CD4-positive, alpha-beta T cell (primary cell): ENCODE results near the gene ZNF263. TPM values are rescaled to one million over a fixed set of nuclear protein-coding genes. Genes with fewer than 3 reads are reported as not detected.

Experiments
- ATAC-seq: fragments of 200-7000 bp; cut with Tn5 transposase; one replicate; pipeline ENCODE4 v1.10.0; 2022; ENCODE audit warnings: mild to moderate bottlenecking; ENCODE audit not compliant: poor library complexity
- CTCF ChIA-PET: fragments of 350-600 bp; sonication (Branson Sonifier 250); formaldehyde crosslinking; loops from one replicate; lab custom pipeline; 2021; ENCODE audit warnings: antibody characterized with exemption, inconsistent platforms; lab: Charles Lee
- POLR2A ChIA-PET: fragments of 350-600 bp; sonication (Branson Sonifier 250); formaldehyde crosslinking; loops from one replicate; lab custom pipeline; 2021; ENCODE audit warnings: antibody characterized with exemption, inconsistent platforms; lab: Charles Lee
- DNase-seq, 14 experiments: peaks; one replicate each; pipeline ENCODE4 v3.0.0-alpha.2; 2013 to 2020; ENCODE audit warnings: mixed read lengths in 2 of 14
- H3K27ac ChIP-seq, 2 donors: one replicate each; pipeline versions ENCODE4 v1.5.1 to v1.7.0; 2013; ENCODE audit warnings: low read length in 2 of 2, low read depth in 1 of 2, mild to moderate bottlenecking in 1 of 2
- H3K27me3 ChIP-seq, 2 experiments: 1 replicate in 1 of 2; 2 replicates in 1 of 2; pipeline versions ENCODE4 v1.6.1 to v1.7.0; 2013; ENCODE audit warnings: low read length in 2 of 2, control low read depth in 1 of 2, mild to moderate bottlenecking in 1 of 2, moderate library complexity in 1 of 2; ENCODE audit not compliant: insufficient read depth in 2 of 2, control insufficient read depth in 1 of 2
- H3K36me3 ChIP-seq: one replicate; pipeline ENCODE4 v1.6.1; 2013; ENCODE audit warnings: low read length, control low read depth; ENCODE audit not compliant: insufficient read depth
- H3K4me1 ChIP-seq: one replicate; pipeline ENCODE4 v1.6.1; 2013; ENCODE audit warnings: low read length, control low read depth; ENCODE audit not compliant: insufficient read depth
- H3K4me3 ChIP-seq: one replicate; pipeline ENCODE4 v1.5.1; 2013; ENCODE audit warnings: mild to moderate bottlenecking, low read length, moderate library complexity
- H3K9me3 ChIP-seq, 2 experiments: 1 replicate in 1 of 2; 2 replicates in 1 of 2; pipeline versions ENCODE4 v1.6.1 to v1.7.0; 2013; ENCODE audit warnings: low read length in 2 of 2, mild to moderate bottlenecking in 2 of 2, control low read depth in 1 of 2, moderate library complexity in 1 of 2; ENCODE audit not compliant: control insufficient read depth in 1 of 2, insufficient read depth in 1 of 2
- H3K27ac Mint-ChIP-seq: one replicate; pipeline ENCODE4 v1.8.0; 2020; ENCODE audit warnings: mixed read lengths
- H3K27me3 Mint-ChIP-seq: one replicate; pipeline ENCODE4 v1.8.0; 2021; ENCODE audit warnings: mixed read lengths
- H3K36me3 Mint-ChIP-seq: one replicate; pipeline ENCODE4 v1.8.0; 2021; ENCODE audit warnings: low read depth, mixed read lengths
- H3K4me1 Mint-ChIP-seq: one replicate; pipeline ENCODE4 v1.8.0; 2021; ENCODE audit warnings: low read depth, mixed read lengths
- H3K4me3 Mint-ChIP-seq: one replicate; pipeline ENCODE4 v1.8.0; 2020; ENCODE audit warnings: mild to moderate bottlenecking, mixed read lengths
- H3K9me3 Mint-ChIP-seq: one replicate; pipeline ENCODE4 v1.8.0; 2020; ENCODE audit warnings: mixed read lengths
- intact Hi-C, 2 experiments: fragments of 100-400 bp; cut with DNase I in 1 of 2; cut with micrococcal nuclease in 1 of 2; formaldehyde crosslinking; loops; one replicate each; pipeline versions ENCODE4 v1.15.1 to v1.9.0; 2023 to 2025; cut with DNase I, micrococcal nuclease
- total RNA-seq, 174 experiments: library from RNA in 2 of 174; stranded (reverse) in 2 of 174; gene quantifications; one replicate each; pipeline ENCODE4 v1.2.3 and lab custom pipeline; 2021 to 2026
- TF ChIP-seq, protein P1 (sequence below): fragments of 200-600 bp; IDR thresholded peaks from one replicate; pipeline ENCODE4 v1.8.0; 2022; ENCODE audit warnings: antibody characterized with exemption, mild to moderate bottlenecking

The ZNF263 gene
- total RNA-seq, 2 experiments from 2014 or later: 35.3 to 39.4 TPM

DNA sequence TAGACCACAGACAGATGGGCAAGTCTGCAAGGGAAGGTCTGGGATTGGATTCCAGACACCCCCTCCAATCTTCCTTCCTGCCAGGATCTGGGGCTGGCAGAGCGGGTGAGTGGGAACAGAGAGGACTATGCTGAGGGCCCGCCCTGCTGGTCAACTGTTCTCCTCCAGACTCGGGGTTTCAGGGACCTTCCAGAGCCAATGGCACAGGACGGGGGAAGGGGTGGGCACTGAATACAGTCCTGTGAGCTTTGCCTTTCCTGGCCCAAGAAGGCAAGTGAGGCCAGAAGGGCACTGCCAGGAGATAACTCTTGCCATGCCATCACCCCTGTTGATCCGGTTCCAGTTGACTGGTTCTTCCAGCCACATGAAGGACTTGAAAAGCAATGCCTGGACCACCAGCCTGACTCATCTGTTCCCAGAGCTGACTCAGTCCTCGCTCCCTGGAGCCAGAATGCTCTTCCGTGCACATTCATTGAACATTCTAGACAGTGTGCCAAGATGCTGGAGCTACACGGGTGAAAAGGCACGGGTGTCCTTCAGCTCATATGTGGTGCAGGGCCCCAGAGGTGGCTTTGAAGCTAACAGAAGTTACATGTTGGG, 26.3 kb upstream of the ZNF263 start:
- POLR2A ChIA-PET: interaction anchor here (1.0 kb wide), 1 partner anchor 26 kb away, joined by 3 read pairs; no protein-coding TSS in a partner anchor
- no peaks in the 10 kb centered on the region for H3K9me3 Mint-ChIP-seq
- intact Hi-C loops: loop anchor here in 1 of 2 experiments (2.0 kb wide), 1 partner anchor 14 kb away; no protein-coding TSS in a partner anchor
- no peak for ATAC-seq
- Histone ChIP-seq H3K27me3 (peaks cover 0 to 2% of the 10 kb centered on the region in 2 experiments), H3K27ac (no peak overlapping the region), H3K9me3 (no peaks in the 10 kb centered on the region), H3K36me3 (no peaks in the 10 kb centered on the region), H3K4me3 (peak overlapping the region; percentile 39), H3K4me1 (peaks cover 8% of the 10 kb centered on the region)
- no peaks in the 10 kb centered on the region for H3K4me1 Mint-ChIP-seq
- peak in 1 of 14 experiments; percentile 20 for DNase-seq
- no peaks in the 10 kb centered on the region for H3K36me3 Mint-ChIP-seq
- TF ChIP-seq, protein P1, sequence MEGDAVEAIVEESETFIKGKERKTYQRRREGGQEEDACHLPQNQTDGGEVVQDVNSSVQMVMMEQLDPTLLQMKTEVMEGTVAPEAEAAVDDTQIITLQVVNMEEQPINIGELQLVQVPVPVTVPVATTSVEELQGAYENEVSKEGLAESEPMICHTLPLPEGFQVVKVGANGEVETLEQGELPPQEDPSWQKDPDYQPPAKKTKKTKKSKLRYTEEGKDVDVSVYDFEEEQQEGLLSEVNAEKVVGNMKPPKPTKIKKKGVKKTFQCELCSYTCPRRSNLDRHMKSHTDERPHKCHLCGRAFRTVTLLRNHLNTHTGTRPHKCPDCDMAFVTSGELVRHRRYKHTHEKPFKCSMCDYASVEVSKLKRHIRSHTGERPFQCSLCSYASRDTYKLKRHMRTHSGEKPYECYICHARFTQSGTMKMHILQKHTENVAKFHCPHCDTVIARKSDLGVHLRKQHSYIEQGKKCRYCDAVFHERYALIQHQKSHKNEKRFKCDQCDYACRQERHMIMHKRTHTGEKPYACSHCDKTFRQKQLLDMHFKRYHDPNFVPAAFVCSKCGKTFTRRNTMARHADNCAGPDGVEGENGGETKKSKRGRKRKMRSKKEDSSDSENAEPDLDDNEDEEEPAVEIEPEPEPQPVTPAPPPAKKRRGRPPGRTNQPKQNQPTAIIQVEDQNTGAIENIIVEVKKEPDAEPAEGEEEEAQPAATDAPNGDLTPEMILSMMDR: no peak
- no peak overlapping the region for H3K4me3 Mint-ChIP-seq
- no peaks in the 10 kb centered on the region for H3K27me3 Mint-ChIP-seq
- H3K27ac Mint-ChIP-seq: no peak overlapping the region
- CTCF ChIA-PET: no interaction called here

DNA sequence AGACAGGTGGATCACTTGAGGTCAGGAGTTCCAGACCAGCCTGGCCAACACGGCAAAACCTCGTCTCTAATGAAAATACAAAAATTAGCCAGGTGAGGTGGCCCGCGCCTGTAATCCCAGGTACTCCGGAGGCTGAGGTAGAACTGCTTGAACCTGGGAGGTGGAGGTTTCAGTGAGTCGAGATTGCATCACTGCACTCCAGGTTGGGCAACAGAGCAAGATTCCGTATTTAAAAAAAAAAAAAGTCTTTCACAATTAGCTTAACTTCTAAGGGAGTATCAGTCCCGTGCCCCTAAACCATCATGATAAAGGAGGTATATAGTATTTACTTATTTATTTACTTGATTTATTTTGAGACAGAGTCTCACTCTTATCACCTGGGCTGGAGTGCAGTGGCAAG, 23.5 kb upstream of the ZNF263 start:
- no peaks in the 10 kb centered on the region for H3K36me3 ChIP-seq
- Mint-ChIP-seq H3K27ac (no peak overlapping the region), H3K27me3 (no peaks in the 10 kb centered on the region), H3K4me3 (no peak overlapping the region), H3K9me3 (no peaks in the 10 kb centered on the region), H3K36me3 (peaks cover 13% of the 10 kb centered on the region), H3K4me1 (peaks cover 22% of the 10 kb centered on the region)
- peaks cover 34% of the 10 kb centered on the region for H3K4me1 ChIP-seq
- CTCF ChIA-PET: no interaction called here
- H3K9me3 ChIP-seq: peaks cover 0 to 4% of the 10 kb centered on the region in 2 experiments
- no peak overlapping the region for H3K4me3 ChIP-seq
- ATAC-seq: no peak
- peak in 1 of 14 experiments; percentile 23 for DNase-seq
- POLR2A ChIA-PET: interaction anchor here (1.5 kb wide), 1 partner anchor 44 kb away, joined by 3 read pairs; no protein-coding TSS in a partner anchor
- no peaks in the 10 kb centered on the region for H3K27me3 ChIP-seq
- intact Hi-C loops: loop anchor here (5.0 to 10.0 kb wide), 6 partner anchors 47 to 197 kb away; partner anchors contain the start of genes OR1F1 (in 2 of the 2), TIGD7 (in 1 of the 2), ZNF174 (in 1 of the 2) and ZNF75A (in 1 of the 2)
- TF ChIP-seq, protein P1: no peak
- H3K27ac ChIP-seq: no peak overlapping the region

DNA sequence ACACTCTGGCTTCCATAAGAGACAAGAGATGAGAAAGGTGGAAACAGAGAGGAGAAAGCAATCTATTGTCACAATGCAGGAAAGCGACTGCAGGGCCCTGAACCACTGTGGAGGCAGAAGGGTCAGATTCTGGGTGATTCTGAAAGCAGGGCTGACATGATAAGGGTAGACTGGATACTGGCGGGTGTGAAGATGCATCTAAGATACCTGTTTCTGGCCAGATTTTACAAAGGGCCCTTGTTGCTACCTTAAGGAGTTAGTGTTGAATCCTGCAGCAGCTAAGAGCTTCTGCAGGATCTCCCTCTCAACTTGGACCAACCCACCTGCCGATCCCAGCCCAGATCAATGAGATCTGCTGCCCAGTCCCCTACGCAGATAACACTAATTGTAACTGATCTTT, 20.8 kb upstream of the ZNF263 start:
- H3K4me3 Mint-ChIP-seq: peak overlapping the region; percentile 92
- Histone ChIP-seq H3K4me1 (peaks cover 47% of the 10 kb centered on the region), H3K27me3 (no peaks in the 10 kb centered on the region), H3K4me3 (no peak overlapping the region), H3K9me3 (peaks cover 0 to 4% of the 10 kb centered on the region in 2 experiments), H3K27ac (peak overlapping the region in 1 of 2 donors; percentile 95), H3K36me3 (peaks cover 11% of the 10 kb centered on the region)
- POLR2A ChIA-PET: interaction anchor here (1.3 to 7.3 kb wide), 9 partner anchors 8 to 195 kb away, joined by 3 to 99 read pairs (median 14); partner anchors contain the start of genes OR1F1, TIGD7, ZNF174 and ZNF200
- TF ChIP-seq, protein P1: no peak
- H3K4me1 Mint-ChIP-seq: peaks cover 28% of the 10 kb centered on the region
- CTCF ChIA-PET: no interaction called here
- H3K27ac Mint-ChIP-seq: peak overlapping the region; percentile 96
- peaks cover 37% of the 10 kb centered on the region for H3K36me3 Mint-ChIP-seq
- ATAC-seq (no peak), DNase-seq (no peak)
- no peaks in the 10 kb centered on the region for H3K9me3 Mint-ChIP-seq
- H3K27me3 Mint-ChIP-seq: no peaks in the 10 kb centered on the region
- intact Hi-C loops: loop anchor here (5.0 to 10.0 kb wide), 6 partner anchors 45 to 195 kb away; partner anchors contain the start of genes OR1F1 (in 2 of the 2), TIGD7 (in 1 of the 2), ZNF174 (in 1 of the 2) and ZNF75A (in 1 of the 2)
